ENCODE measurements around the gene BMPR1A.

DNA sequence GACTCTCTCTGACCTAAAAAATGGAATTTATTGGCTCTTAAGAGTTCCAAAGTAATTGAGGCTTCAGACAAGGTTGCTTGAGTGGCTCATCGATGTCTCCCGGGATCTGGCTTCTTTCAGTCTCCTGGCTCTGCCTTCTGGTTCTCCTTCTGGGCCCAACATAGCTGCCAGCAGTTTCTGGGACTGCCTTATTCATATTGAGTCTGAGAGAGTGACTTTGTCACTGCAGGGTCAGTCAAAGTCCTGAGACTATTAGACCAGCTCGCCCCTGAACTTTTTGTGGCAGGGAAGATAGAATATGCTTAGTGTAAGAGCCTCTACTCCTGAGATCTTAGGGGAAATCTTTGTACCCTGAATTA, 107.0 kb downstream of the BMPR1A start:
- TF ChIP-seq, protein P1, sequence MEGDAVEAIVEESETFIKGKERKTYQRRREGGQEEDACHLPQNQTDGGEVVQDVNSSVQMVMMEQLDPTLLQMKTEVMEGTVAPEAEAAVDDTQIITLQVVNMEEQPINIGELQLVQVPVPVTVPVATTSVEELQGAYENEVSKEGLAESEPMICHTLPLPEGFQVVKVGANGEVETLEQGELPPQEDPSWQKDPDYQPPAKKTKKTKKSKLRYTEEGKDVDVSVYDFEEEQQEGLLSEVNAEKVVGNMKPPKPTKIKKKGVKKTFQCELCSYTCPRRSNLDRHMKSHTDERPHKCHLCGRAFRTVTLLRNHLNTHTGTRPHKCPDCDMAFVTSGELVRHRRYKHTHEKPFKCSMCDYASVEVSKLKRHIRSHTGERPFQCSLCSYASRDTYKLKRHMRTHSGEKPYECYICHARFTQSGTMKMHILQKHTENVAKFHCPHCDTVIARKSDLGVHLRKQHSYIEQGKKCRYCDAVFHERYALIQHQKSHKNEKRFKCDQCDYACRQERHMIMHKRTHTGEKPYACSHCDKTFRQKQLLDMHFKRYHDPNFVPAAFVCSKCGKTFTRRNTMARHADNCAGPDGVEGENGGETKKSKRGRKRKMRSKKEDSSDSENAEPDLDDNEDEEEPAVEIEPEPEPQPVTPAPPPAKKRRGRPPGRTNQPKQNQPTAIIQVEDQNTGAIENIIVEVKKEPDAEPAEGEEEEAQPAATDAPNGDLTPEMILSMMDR (IDR thresholded peaks at IDR 0.05): no peak
- no peak for TF ChIP-seq POLR2A (IDR thresholded peaks at IDR 0.05)

Measured in lower leg skin (tissue), 3 donors.